Ascending aorta (tissue), 2 donors: ENCODE data around the gene LIN52. TPM values are rescaled to one million over a fixed set of nuclear protein-coding genes. Genes with fewer than 3 reads are reported as not detected.
A peak's percentile ranks its signal among the peaks of the same experiment; 100 is the strongest.

Experiments
- DNase-seq, 2 donors: peaks; one replicate each; pipeline ENCODE4 v3.0.0-alpha.2; 2019; ENCODE audit warnings: low spot score in 2 of 2
- H3K27ac ChIP-seq, 2 donors: fragments of 200-600 bp; sonication (generic); one replicate each; pipeline ENCODE4 v1.5.1; 2016 to 2017; ENCODE audit warnings: mild to moderate bottlenecking in 1 of 2
- H3K27me3 ChIP-seq: fragments of 200-600 bp; sonication (generic); one replicate; pipeline ENCODE4 v1.5.1; 2017
- H3K36me3 ChIP-seq, 2 donors: fragments of 200-600 bp; sonication (generic); one replicate each; pipeline ENCODE4 v1.5.1; 2016
- H3K4me1 ChIP-seq, 2 donors: fragments of 200-600 bp; sonication (generic); one replicate each; pipeline ENCODE4 v1.5.1; 2016 to 2017; ENCODE audit warnings: mild to moderate bottlenecking in 1 of 2
- H3K4me3 ChIP-seq, 2 donors: fragments of 200-600 bp; sonication (generic); one replicate each; pipeline ENCODE4 v1.5.1; 2016 to 2017; ENCODE audit warnings: mild to moderate bottlenecking in 1 of 2
- H3K9me3 ChIP-seq, 2 donors: fragments of 200-600 bp; sonication (generic); one replicate each; pipeline ENCODE4 v1.5.1; 2016
- intact Hi-C: fragments of 100-400 bp; cut with DNase I; formaldehyde crosslinking; loops from one replicate; pipeline ENCODE4 v1.15.1; 2023
- total RNA-seq: library from RNA; depleted of rRNA; stranded (reverse); fragments of >200 nt; gene quantifications from one replicate; pipeline ENCODE4 v1.1.0, GENCODE V29; 2016
- TF ChIP-seq, protein P1 (sequence below), 3 experiments: fragments of 200-600 bp in 2 of 3; fragments of 450-650 bp in 1 of 3; sonication (generic) in 2 of 3; IDR thresholded peaks; one replicate each; pipeline ENCODE4 v1.5.1; 2016 to 2019; ENCODE audit warnings: antibody characterized with exemption in 3 of 3, mild to moderate bottlenecking in 1 of 3, moderate library complexity in 1 of 3

LIN52 gene
- total RNA-seq, 1 donor from 2014 or later: 1.1 TPM

- Histone ChIP-seq H3K27ac (no peak overlapping the region), H3K4me3 (no peak overlapping the region), H3K27me3 (peaks cover 4% of the 10 kb centered on the region), H3K36me3 (no peaks in the 10 kb centered on the region), H3K4me1 (no peaks in the 10 kb centered on the region), H3K9me3 (no peaks in the 10 kb centered on the region)
- TF ChIP-seq, protein P1, sequence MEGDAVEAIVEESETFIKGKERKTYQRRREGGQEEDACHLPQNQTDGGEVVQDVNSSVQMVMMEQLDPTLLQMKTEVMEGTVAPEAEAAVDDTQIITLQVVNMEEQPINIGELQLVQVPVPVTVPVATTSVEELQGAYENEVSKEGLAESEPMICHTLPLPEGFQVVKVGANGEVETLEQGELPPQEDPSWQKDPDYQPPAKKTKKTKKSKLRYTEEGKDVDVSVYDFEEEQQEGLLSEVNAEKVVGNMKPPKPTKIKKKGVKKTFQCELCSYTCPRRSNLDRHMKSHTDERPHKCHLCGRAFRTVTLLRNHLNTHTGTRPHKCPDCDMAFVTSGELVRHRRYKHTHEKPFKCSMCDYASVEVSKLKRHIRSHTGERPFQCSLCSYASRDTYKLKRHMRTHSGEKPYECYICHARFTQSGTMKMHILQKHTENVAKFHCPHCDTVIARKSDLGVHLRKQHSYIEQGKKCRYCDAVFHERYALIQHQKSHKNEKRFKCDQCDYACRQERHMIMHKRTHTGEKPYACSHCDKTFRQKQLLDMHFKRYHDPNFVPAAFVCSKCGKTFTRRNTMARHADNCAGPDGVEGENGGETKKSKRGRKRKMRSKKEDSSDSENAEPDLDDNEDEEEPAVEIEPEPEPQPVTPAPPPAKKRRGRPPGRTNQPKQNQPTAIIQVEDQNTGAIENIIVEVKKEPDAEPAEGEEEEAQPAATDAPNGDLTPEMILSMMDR (IDR thresholded peaks at IDR 0.05): no peak
- DNase-seq: no peak
- intact Hi-C loops: loop anchor here (1.0 kb wide), 1 partner anchor 35 kb away; no protein-coding TSS in a partner anchor
These were observed 131.9 kb downstream of the LIN52 start for GRCh38 chr14:74216671-74217070.

GRCh38 chr14:74217672-74218448 lies 133.1 kb downstream of the LIN52 start:
- H3K27me3 ChIP-seq: peaks cover 4% of the 10 kb centered on the region
- peak in 1 of 2 donors; percentile 72 for DNase-seq
- TF ChIP-seq, protein P1 (IDR thresholded peaks at IDR 0.05): peak; percentile 75 to 90 (median 88)
- no peaks in the 10 kb centered on the region for H3K9me3 ChIP-seq
- H3K4me1 ChIP-seq: no peaks in the 10 kb centered on the region
- H3K27ac ChIP-seq: no peak overlapping the region
- H3K4me3 ChIP-seq: peak overlapping the region; percentile 5 to 42
- no peaks in the 10 kb centered on the region for H3K36me3 ChIP-seq
- intact Hi-C loops: loop anchor here (1.0 kb wide), 1 partner anchor 33 kb away; no protein-coding TSS in a partner anchor

GRCh38 chr14:74218462-74218861 lies 133.7 kb downstream of the LIN52 start:
- intact Hi-C loops: no loop called here
- Histone ChIP-seq H3K36me3 (no peaks in the 10 kb centered on the region), H3K27ac (no peak overlapping the region), H3K4me3 (no peak overlapping the region), H3K9me3 (no peaks in the 10 kb centered on the region), H3K4me1 (no peaks in the 10 kb centered on the region), H3K27me3 (peaks cover 4% of the 10 kb centered on the region)
- no peak for DNase-seq
- TF ChIP-seq, protein P1 (IDR thresholded peaks at IDR 0.05): no peak

DNA sequence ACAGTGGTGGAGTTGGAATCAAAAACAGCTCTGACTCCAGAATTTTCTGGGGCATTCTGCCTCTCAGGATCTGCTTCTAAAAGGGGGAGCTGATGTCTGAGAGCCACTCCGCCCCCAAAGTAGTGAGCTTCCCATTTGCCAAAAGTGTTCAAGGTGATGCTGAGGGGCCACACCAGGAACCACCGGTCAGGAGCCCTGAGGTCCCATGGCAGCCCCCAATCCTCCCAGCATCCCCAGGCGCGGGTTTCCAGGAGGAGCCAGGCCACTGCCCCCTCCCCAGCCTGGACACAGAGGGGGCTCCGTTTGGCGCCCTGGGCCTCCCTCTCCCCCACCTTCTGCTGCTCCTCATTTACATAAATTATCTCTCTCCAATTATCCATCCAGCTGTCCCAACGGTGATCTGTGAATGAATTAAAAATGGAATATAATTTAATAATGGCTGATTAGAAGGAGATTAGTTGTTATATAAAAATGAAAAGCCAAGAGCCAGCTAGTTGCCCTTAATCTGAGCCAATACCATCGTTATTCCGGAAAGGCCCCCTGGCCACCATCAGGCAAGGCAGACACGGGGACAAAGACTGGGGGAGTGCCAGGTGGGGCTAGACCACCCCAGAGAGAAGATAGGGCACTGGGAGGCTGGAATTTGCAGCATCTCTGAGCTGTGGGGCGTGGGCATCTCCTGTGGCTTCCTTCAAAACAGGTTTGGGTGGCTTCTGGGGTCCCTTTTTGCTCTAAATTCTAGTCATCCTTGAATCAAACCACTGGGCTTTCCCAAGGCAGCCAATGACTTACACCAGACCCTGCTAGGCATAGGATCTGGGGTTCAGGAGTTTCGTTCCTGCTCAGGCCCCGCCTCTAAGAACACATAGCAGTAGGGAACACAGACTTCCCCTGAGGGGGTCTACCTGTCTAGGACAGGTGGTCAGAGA lies 134.8 kb downstream of the LIN52 start:
- intact Hi-C loops: no loop called here
- Histone ChIP-seq H3K9me3 (no peaks in the 10 kb centered on the region), H3K4me3 (no peak overlapping the region), H3K27me3 (peaks cover 4% of the 10 kb centered on the region), H3K27ac (no peak overlapping the region), H3K4me1 (no peaks in the 10 kb centered on the region), H3K36me3 (no peaks in the 10 kb centered on the region)
- no peak for DNase-seq
- TF ChIP-seq, protein P1 (IDR thresholded peaks at IDR 0.05): no peak

- intact Hi-C loops: no loop called here
- no peaks in the 10 kb centered on the region for H3K9me3 ChIP-seq
- no peak for DNase-seq
- peaks cover 4% of the 10 kb centered on the region for H3K27me3 ChIP-seq
- no peak overlapping the region for H3K27ac ChIP-seq
- no peak overlapping the region for H3K4me3 ChIP-seq
- TF ChIP-seq, protein P1 (IDR thresholded peaks at IDR 0.05): no peak
- no peaks in the 10 kb centered on the region for H3K36me3 ChIP-seq
- H3K4me1 ChIP-seq: no peaks in the 10 kb centered on the region
These were observed 136.2 kb downstream of the LIN52 start for GRCh38 chr14:74220991-74221390.
